ENCODE results near the gene RXYLT1.
"Not testable (repeated sequence)": the region's sequence is repeated elsewhere in the genome, so short reads cannot be mapped to it uniquely, and the experiment has no call there.

The RXYLT1 gene

DNA sequence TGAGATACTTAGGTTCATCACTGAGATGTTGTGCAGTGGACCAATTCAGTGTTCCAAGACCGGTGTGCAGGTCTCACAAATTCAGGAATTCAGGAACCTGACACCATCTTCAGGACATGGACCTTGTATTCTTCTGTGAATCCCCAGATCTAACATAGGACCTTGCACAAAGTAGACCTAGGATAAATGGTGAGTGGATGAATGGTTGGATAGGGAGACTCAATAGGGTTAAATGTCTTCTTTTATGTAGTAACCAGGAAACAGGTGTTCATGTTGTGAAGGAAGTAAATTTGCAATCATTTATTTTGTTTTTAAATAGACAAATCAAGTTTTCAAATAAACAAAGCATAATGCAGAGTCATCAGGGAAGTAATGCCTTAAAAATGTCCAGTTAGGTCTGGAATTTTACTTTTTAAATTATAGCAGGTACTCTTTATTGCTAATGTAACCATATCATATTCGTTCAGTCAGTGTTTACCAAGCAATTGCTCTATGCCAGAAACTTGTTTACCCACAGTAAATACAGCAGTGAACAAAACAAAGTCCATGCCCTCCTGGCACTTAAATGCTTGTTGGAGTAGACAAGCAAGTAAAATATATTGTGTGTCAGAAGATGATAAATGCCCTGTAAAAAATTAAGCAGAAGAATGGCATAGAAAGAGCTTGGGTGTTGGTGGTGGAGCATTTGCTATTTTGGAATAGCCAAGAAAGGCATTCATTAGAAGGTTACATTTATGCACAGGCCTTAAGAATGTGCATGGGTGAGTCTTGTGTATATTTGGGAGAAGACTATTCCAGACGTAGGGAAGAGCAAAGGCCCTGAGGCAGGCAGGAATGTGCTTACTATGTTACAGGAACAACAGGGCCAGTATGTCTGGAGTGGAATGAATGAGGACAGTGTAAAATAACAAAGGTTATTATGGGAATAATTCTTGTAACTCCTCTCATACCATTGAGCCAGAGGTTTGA, 26.3 kb downstream of the RXYLT1 start:
- DNase-seq = no peak

DNA sequence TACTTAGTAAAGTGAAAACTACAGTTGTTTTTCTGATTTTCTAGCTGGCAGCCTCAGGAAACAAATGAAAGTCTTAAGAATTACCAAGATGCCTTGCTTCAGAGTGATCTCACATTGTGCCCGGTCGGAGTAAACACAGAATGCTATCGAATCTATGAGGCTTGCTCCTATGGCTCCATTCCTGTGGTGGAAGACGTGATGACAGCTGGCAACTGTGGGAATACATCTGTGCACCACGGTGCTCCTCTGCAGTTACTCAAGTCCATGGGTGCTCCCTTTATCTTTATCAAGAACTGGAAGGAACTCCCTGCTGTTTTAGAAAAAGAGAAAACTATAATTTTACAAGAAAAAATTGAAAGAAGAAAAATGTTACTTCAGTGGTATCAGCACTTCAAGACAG, 28.9 kb downstream of the RXYLT1 start:
- no peak for DNase-seq

- no peak for DNase-seq
Observed at GRCh38 chr12:63809566-63809965, 29.9 kb downstream of the RXYLT1 start.

- no peak for DNase-seq
Observed at GRCh38 chr12:63811334-63811733, 31.6 kb downstream of the RXYLT1 start.

DNA sequence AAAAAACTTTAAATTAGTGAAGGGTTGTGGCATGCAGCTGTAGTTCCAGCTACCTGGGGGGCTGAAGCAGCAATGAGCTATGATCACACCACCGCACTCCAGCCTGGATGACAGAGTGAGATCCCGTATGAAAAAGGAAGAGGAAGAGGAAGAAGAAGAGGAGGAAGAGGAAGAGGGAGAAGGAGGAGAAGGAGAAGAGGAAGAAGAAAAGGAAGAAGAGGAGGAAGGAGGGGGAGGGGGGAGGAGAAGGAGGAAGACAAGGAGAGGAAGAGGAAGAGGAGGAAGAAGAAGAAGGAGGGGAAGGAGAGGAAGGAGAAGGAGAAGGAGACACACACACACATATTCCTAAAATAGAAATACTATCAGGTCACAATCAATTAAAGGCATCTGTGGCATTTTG, 32.0 kb downstream of the RXYLT1 start:
- DNase-seq = no peak

DNA sequence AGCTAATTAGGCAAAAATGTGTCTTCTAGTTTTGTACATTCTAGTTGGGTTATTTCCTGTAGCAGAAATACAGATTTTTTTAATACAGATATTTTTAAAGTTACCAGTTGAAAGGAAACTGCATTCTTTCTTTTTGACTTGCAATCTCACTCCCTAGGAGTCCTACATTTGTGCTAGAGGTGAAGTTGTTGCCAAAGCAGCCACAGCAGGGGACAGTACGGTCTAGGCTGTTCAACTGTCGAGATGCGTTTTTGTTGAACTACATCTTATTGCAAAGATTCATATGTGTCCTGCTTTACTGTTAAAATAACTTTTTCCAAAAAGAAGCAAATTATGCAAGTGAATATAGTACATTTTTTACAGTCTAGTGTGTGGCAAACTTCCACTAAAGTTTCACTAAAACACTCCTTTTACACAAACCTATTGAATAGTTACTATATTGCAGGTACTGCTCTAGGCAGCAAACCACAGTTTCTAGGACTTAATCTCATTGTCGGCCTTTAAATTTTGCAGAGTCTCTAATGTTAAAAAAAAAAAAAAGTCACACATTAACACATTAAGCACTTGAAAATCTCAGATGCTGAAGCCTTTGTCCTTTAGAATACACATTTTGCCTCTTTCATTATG, 34.5 kb downstream of the RXYLT1 start:
- no peak for DNase-seq

- DNase-seq = no peak
Observed at GRCh38 chr12:63815482-63815852, 35.8 kb downstream of the RXYLT1 start.

- no peak for DNase-seq
Observed at GRCh38 chr12:63816031-63816430, 36.3 kb downstream of the RXYLT1 start.

- no peak for DNase-seq
Observed at GRCh38 chr12:63820427-63820826, 40.7 kb downstream of the RXYLT1 start.

GRCh38 chr12:63821781-63822251, 42.1 kb downstream of the RXYLT1 start:
- peak; percentile 57 for DNase-seq

GRCh38 chr12:63822352-63822751, 42.6 kb downstream of the RXYLT1 start:
- no peak for DNase-seq

- DNase-seq = no peak
Observed at GRCh38 chr12:63823040-63823439, 43.3 kb downstream of the RXYLT1 start.

DNA sequence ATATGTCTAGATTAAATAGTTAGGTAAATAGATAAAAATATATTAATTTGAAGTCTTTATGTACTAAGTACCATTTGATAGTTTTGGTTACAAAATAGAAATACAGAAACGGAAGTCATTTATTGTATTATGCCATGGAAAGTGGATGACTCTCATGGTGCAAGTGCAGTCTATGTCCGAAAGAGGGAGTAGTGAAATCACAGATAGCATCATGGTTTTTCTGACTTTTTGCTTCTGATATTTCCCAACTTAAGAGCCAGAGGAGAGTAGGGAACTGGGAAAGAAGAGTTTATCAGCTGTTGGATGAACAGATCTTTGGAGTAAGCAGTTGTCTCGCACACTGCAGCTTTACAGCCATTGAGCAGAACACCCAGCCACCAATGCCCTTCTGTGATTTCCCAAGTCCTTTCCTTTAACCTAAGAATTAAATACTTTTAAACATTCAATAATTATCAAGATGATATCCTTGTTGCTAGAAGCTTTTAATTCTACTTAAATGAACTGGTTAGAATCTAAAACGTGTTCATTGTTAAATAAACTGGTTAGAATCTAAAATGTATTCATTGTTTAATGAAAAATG, 46.4 kb downstream of the RXYLT1 start:
- DNase-seq = no peak

GRCh38 chr12:63828867-63829266, 49.2 kb downstream of the RXYLT1 start:
- DNase-seq = no peak

GRCh38 chr12:63836046-63836445, 56.3 kb downstream of the RXYLT1 start:
- DNase-seq = no peak

DNA sequence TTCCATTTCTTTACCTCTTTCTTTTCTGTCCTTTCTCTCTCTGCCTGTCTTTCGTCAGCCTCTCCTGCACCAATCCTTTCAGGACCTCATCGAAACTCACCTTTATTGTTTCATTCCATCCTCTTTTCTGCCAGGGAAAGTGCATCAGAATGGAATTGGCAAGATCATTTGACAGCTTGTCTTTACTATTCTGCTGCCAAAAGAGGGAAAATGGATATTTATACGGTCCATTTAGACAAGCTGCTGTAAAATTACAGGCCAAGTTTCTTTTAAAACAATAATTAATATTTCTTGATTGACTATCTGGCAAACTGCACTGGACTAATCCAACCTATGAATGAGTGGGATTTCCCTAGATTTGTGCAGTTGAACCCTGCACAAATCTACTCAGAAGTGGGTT, 57.2 kb downstream of the RXYLT1 start:
- DNase-seq = no peak

- no peak for DNase-seq
Observed at GRCh38 chr12:63838411-63838810, 58.7 kb downstream of the RXYLT1 start.

DNA sequence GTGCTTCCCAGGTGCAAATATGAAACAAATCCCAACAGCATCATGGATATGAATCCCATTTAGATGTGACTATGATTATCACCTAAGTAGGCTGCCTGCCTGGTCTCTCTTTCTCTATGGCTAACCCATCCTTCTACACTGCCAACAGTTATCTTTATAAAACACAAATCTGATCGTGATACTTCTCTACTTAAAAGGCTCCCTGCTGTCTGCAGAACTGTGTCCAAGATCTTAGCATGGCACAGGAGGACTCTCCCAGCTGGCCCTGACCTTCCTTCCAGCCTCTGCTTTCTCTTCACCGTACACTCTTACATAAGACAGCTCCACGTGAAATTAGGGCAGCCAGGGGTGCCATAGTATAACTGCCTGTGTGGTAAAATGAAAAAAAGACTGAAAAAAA, 61.3 kb downstream of the RXYLT1 start:
- no peak for DNase-seq

DNA sequence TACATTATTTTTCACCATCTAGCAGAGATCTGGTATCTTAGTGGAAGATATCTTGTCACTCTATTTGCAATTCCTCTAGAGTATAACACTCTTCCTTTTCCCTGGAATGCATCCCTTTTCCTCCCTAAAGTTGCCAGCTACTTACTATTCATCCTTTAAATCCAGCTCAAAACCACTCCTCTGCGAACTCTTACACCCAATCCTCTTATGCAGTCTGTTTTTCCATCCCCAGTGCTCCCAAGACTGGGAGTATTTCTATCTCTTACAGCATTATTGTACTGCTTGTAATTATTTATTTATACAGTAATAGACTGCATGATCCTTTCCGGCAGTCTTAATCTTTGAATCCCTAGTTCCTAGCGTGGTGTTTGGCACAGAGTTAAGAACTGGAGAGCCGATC, 61.9 kb downstream of the RXYLT1 start:
- no peak for DNase-seq

DNA sequence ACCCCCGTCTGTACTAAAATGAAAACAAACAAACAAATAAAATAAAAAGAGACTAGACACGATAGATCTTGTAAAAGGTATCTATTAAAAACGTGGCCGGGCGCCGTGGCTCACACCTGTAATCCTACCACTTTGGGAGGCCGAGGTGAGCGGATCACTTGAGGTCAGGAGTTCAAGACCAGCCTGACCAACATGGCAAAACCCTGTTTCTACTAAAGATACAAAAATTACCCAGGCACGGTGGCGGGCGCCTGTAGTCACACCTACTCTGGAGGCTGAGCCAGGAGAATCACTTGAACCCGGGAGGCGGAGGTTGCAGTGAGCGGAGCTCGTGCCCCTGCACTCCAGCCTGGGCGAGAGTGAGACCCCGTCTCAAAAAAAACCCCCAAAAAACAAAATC, 63.0 kb downstream of the RXYLT1 start:
- DNase-seq = not testable (repeated sequence)

GRCh38 chr12:63843254-63843720, 63.6 kb downstream of the RXYLT1 start:
- no peak for DNase-seq

- peak; percentile 96 for DNase-seq
Observed at GRCh38 chr12:63843721-63844390, 64.1 kb downstream of the RXYLT1 start.

Data from retina (tissue), 1 donor.